ENCODE data around the gene RAB8A.

DNA sequence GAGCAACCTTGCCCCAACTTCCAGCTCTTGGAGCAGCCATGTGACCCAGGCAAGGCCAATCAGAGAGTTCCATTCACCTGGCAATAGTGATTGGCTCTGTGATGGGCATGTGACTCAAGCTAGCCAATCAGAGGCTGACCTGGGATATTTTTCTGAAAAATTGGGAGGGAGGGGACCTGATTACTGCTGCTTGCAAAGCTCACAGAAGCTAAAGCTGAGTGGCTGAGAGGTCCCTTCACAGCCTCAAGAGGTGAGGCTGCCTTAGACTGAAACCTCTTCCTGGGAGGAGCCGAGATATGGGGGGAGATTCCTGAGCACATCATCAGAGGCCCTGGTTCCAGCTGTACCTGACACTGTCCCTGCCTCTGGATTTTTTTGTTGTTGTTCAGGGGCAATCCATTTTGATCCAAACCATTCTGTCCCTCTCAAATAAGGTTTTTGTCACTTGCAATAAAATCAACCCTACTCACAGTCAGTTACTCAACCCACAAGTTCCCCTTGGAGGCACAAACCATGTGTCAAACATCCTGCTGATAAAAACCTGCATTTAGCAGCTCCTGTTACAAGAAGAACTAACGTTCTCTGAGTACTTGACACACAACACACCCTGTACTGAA, 56.9 kb downstream of the RAB8A start:
- TF ChIP-seq, protein P1, sequence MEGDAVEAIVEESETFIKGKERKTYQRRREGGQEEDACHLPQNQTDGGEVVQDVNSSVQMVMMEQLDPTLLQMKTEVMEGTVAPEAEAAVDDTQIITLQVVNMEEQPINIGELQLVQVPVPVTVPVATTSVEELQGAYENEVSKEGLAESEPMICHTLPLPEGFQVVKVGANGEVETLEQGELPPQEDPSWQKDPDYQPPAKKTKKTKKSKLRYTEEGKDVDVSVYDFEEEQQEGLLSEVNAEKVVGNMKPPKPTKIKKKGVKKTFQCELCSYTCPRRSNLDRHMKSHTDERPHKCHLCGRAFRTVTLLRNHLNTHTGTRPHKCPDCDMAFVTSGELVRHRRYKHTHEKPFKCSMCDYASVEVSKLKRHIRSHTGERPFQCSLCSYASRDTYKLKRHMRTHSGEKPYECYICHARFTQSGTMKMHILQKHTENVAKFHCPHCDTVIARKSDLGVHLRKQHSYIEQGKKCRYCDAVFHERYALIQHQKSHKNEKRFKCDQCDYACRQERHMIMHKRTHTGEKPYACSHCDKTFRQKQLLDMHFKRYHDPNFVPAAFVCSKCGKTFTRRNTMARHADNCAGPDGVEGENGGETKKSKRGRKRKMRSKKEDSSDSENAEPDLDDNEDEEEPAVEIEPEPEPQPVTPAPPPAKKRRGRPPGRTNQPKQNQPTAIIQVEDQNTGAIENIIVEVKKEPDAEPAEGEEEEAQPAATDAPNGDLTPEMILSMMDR (conservative IDR thresholded peaks at IDR 0.05; ENCODE audit: low read depth, low read length) = no peak
- no peak for TF ChIP-seq EZH2 (IDR thresholded peaks at IDR 0.05; ENCODE audit: borderline replicate concordance, low read depth, low read length, poor library complexity, severe bottlenecking)

Data from A673 (cell line).